Fibroblast of lung (primary cell): ENCODE results near the gene GREB1. TPM values are rescaled to one million over a fixed set of nuclear protein-coding genes. Genes with fewer than 3 reads are reported as not detected.

Experiments used
- DNase-seq, 2 donors: peaks; one replicate each; pipeline versions ENCODE4 v3.0.0 to v3.0.0-alpha.2; 2010; ENCODE audit warnings: low read depth in 2 of 2
- H2AFZ ChIP-seq: 2 replicates; pipeline ENCODE4 v1.5.1; 2012; ENCODE audit warnings: low read length, control low read depth, inconsistent platforms
- H3K27ac ChIP-seq: 2 replicates; pipeline ENCODE4 v1.5.1; 2011; ENCODE audit warnings: low read length, control low read depth; ENCODE audit not compliant: insufficient read depth
- H3K27me3 ChIP-seq: 2 replicates; pipeline ENCODE4 v1.5.1; 2011; ENCODE audit warnings: mild to moderate bottlenecking, low read length; ENCODE audit not compliant: control insufficient read depth, insufficient read depth
- H3K36me3 ChIP-seq: 2 replicates; pipeline ENCODE4 v1.5.1; 2011; ENCODE audit warnings: low read length; ENCODE audit not compliant: control insufficient read depth, insufficient read depth
- H3K4me1 ChIP-seq: 2 replicates; pipeline ENCODE4 v1.5.1; 2011; ENCODE audit warnings: low read length; ENCODE audit not compliant: control insufficient read depth, insufficient read depth; ENCODE audit errors: extremely low read depth
- H3K4me2 ChIP-seq: 2 replicates; pipeline ENCODE4 v1.5.1; 2011; ENCODE audit warnings: low read length, control low read depth; ENCODE audit not compliant: insufficient read depth; ENCODE audit errors: extremely low read depth
- H3K4me3 ChIP-seq, 4 experiments: fragments of 200-600 bp in 1 of 4; sonication (generic) in 1 of 4; replicated peaks in 1 of 4; 2 replicates each; pipeline ENCODE4 v1.5.1; 2011 to 2016; ENCODE audit warnings: low read length in 4 of 4, low read depth in 3 of 4, mild to moderate bottlenecking in 3 of 4, control low read depth in 2 of 4, inconsistent platforms in 1 of 4, mixed read lengths in 1 of 4; ENCODE audit not compliant: insufficient read depth in 1 of 4; ENCODE audit errors: control extremely low read depth in 1 of 4
- H3K79me2 ChIP-seq: 2 replicates; pipeline ENCODE4 v1.5.1; 2012; ENCODE audit warnings: mild to moderate bottlenecking, low read length, inconsistent platforms; ENCODE audit not compliant: control insufficient read depth, insufficient read depth
- H3K9ac ChIP-seq: 2 replicates; pipeline ENCODE4 v1.5.1; 2011; ENCODE audit warnings: mild to moderate bottlenecking, low read length, control low read depth; ENCODE audit not compliant: insufficient read depth
- H3K9me3 ChIP-seq: 2 replicates; pipeline ENCODE4 v1.5.1; 2012; ENCODE audit warnings: low read depth, low read length; ENCODE audit not compliant: control insufficient read depth, insufficient read depth
- H4K20me1 ChIP-seq: 2 replicates; pipeline ENCODE4 v1.5.1; 2011; ENCODE audit warnings: low read length; ENCODE audit not compliant: control insufficient read depth, insufficient read depth; ENCODE audit errors: extremely low read depth
- CTCF ChIP-seq, 2 donors: IDR thresholded peaks in 1 of 2; conservative IDR thresholded peaks in 1 of 2; 1 replicate in 1 of 2; 2 replicates in 1 of 2; pipeline ENCODE4 v1.5.1; 2011 to 2012; ENCODE audit warnings: low read length in 2 of 2, control low read depth in 1 of 2, inconsistent platforms in 1 of 2, low read depth in 1 of 2, mild to moderate bottlenecking in 1 of 2
- EZH2 ChIP-seq: IDR thresholded peaks from 2 replicates; pipeline ENCODE4 v1.5.1; 2012; ENCODE audit warnings: low read length, control low read depth, mild to moderate bottlenecking; ENCODE audit errors: missing control alignments
- polyA plus RNA-seq, 2 donors: library from polyadenylated mRNA; depleted of rRNA in 1 of 2; stranded (reverse) in 1 of 2; unstranded in 1 of 2; fragments of >200 nt; gene quantifications; 2 replicates each; pipeline ENCODE4 v1.2.1, GENCODE V29; 2011 to 2012; ENCODE audit warnings: missing spikeins in 1 of 2
- total RNA-seq: library from RNA; depleted of rRNA; stranded (reverse); fragments of >200 nt; gene quantifications from 2 replicates; pipeline ENCODE4 v1.2.1, GENCODE V29; 2014

Gene GREB1
- total and polyA plus RNA-seq, 2 donors (not counting 1 experiment from before 2014, with no cell fraction given), result 0.06 to 2.0 TPM

- H3K9me3 ChIP-seq, result no peaks in the 10 kb centered on the region
- TF ChIP-seq CTCF (conservative IDR thresholded peaks at IDR 0.05 in 1 of 2, IDR thresholded peaks at IDR 0.05 in 1 of 2; ENCODE audit: low read depth in 1 of 2, low read length in 2 of 2), result no peak
- no peak for TF ChIP-seq EZH2
- H4K20me1 ChIP-seq, result no peaks in the 10 kb centered on the region
- no peak overlapping the region for H3K4me2 ChIP-seq
- no peaks in the 10 kb centered on the region for H3K79me2 ChIP-seq
- no peak overlapping the region for H3K4me3 ChIP-seq
- H3K27me3 ChIP-seq, result peaks cover 2% of the 10 kb centered on the region
- H2AFZ ChIP-seq, result no peak overlapping the region
- no peaks in the 10 kb centered on the region for H3K4me1 ChIP-seq
- H3K36me3 ChIP-seq, result no peaks in the 10 kb centered on the region
- DNase-seq, result no peak
- H3K9ac ChIP-seq, result no peak overlapping the region
- no peak overlapping the region for H3K27ac ChIP-seq
Observed at GRCh38 chr2:11517906-11518305, 15.9 kb upstream of the GREB1 start.

GRCh38 chr2:11520092-11520693 is 13.7 kb upstream of the GREB1 start:
- H3K36me3 ChIP-seq, result no peaks in the 10 kb centered on the region
- no peaks in the 10 kb centered on the region for H4K20me1 ChIP-seq
- H3K4me1 ChIP-seq, result no peaks in the 10 kb centered on the region
- no peak overlapping the region for H3K9ac ChIP-seq
- no peaks in the 10 kb centered on the region for H3K9me3 ChIP-seq
- no peak overlapping the region for H3K4me3 ChIP-seq
- no peak overlapping the region for H2AFZ ChIP-seq
- no peaks in the 10 kb centered on the region for H3K79me2 ChIP-seq
- no peaks in the 10 kb centered on the region for H3K27me3 ChIP-seq
- peak in 1 of 2 donors; percentile 18 for DNase-seq
- no peak overlapping the region for H3K27ac ChIP-seq
- no peak for TF ChIP-seq EZH2
- no peak for TF ChIP-seq CTCF (conservative IDR thresholded peaks at IDR 0.05 in 1 of 2, IDR thresholded peaks at IDR 0.05 in 1 of 2; ENCODE audit: low read depth in 1 of 2, low read length in 2 of 2)
- no peak overlapping the region for H3K4me2 ChIP-seq

- Histone ChIP-seq H4K20me1 (no peaks in the 10 kb centered on the region), H2AFZ (no peak overlapping the region), H3K4me3 (no peak overlapping the region), H3K9ac (no peak overlapping the region), H3K36me3 (no peaks in the 10 kb centered on the region), H3K27ac (no peak overlapping the region), H3K27me3 (no peaks in the 10 kb centered on the region), H3K4me2 (no peak overlapping the region), H3K4me1 (no peaks in the 10 kb centered on the region), H3K79me2 (no peaks in the 10 kb centered on the region), H3K9me3 (no peaks in the 10 kb centered on the region)
- DNase-seq, result no peak
- no peak for TF ChIP-seq EZH2
- TF ChIP-seq CTCF (conservative IDR thresholded peaks at IDR 0.05 in 1 of 2, IDR thresholded peaks at IDR 0.05 in 1 of 2; ENCODE audit: low read depth in 1 of 2, low read length in 2 of 2), result no peak
Observed at GRCh38 chr2:11521775-11522174, 12.1 kb upstream of the GREB1 start.
